Measurements from ENCODE around the gene PLA2G2F. TPM values are rescaled to one million over a fixed set of nuclear protein-coding genes. Genes with fewer than 3 reads are reported as not detected.

Gene PLA2G2F
- total RNA-seq, 4 donors from 2014 or later, result 0.07 TPM; not detected in 3

- Histone ChIP-seq H3K9me3 (no peaks in the 10 kb centered on the region), H3K36me3 (no peaks in the 10 kb centered on the region), H3K27me3 (no peaks in the 10 kb centered on the region), H3K27ac (no peak overlapping the region), H3K4me1 (peaks cover 0 to 11% of the 10 kb centered on the region in 2 donors), H3K4me3 (no peak overlapping the region)
- no peak for DNase-seq
- intact Hi-C loops (cut with DNase I; ENCODE audit: low total_unique reads), result no loop called here
- no peak for TF ChIP-seq POLR2A (IDR thresholded peaks at IDR 0.05)
- no peak for TF ChIP-seq CTCF (IDR thresholded peaks at IDR 0.05)
Observed at GRCh38 chr1:20112279-20113000, 26.7 kb upstream of the PLA2G2F start.

- intact Hi-C loops (cut with DNase I; ENCODE audit: low total_unique reads), result no loop called here
- TF ChIP-seq CTCF (IDR thresholded peaks at IDR 0.05), result no peak
- TF ChIP-seq POLR2A (IDR thresholded peaks at IDR 0.05), result no peak
- Histone ChIP-seq H3K9me3 (no peaks in the 10 kb centered on the region), H3K27ac (no peak overlapping the region), H3K36me3 (no peaks in the 10 kb centered on the region), H3K4me3 (no peak overlapping the region), H3K27me3 (no peaks in the 10 kb centered on the region), H3K4me1 (peaks cover 0 to 3% of the 10 kb centered on the region in 2 donors)
- DNase-seq, result no peak
Observed at GRCh38 chr1:20114021-20114648, 25.0 kb upstream of the PLA2G2F start.

GRCh38 chr1:20115479-20115878 is 23.6 kb upstream of the PLA2G2F start:
- Histone ChIP-seq H3K4me3 (no peak overlapping the region), H3K4me1 (no peaks in the 10 kb centered on the region), H3K27me3 (no peaks in the 10 kb centered on the region), H3K27ac (no peak overlapping the region), H3K36me3 (no peaks in the 10 kb centered on the region), H3K9me3 (no peaks in the 10 kb centered on the region)
- TF ChIP-seq POLR2A (IDR thresholded peaks at IDR 0.05) (no peak), CTCF (IDR thresholded peaks at IDR 0.05) (no peak)
- intact Hi-C loops (cut with DNase I; ENCODE audit: low total_unique reads), result no loop called here
- no peak for DNase-seq

GRCh38 chr1:20115916-20116315 is 23.2 kb upstream of the PLA2G2F start:
- TF ChIP-seq CTCF (IDR thresholded peaks at IDR 0.05) (no peak), POLR2A (IDR thresholded peaks at IDR 0.05) (no peak)
- H3K27ac ChIP-seq, result no peak overlapping the region
- H3K9me3 ChIP-seq, result no peaks in the 10 kb centered on the region
- intact Hi-C loops (cut with DNase I; ENCODE audit: low total_unique reads), result no loop called here
- no peaks in the 10 kb centered on the region for H3K4me1 ChIP-seq
- no peak overlapping the region for H3K4me3 ChIP-seq
- no peaks in the 10 kb centered on the region for H3K27me3 ChIP-seq
- no peaks in the 10 kb centered on the region for H3K36me3 ChIP-seq
- DNase-seq, result no peak

- H3K27ac ChIP-seq, result no peak overlapping the region
- no peaks in the 10 kb centered on the region for H3K36me3 ChIP-seq
- no peaks in the 10 kb centered on the region for H3K9me3 ChIP-seq
- no peak overlapping the region for H3K4me3 ChIP-seq
- TF ChIP-seq CTCF (IDR thresholded peaks at IDR 0.05) (no peak), POLR2A (IDR thresholded peaks at IDR 0.05) (no peak)
- H3K27me3 ChIP-seq, result no peaks in the 10 kb centered on the region
- intact Hi-C loops (cut with DNase I; ENCODE audit: low total_unique reads), result no loop called here
- DNase-seq, result no peak
- H3K4me1 ChIP-seq, result no peaks in the 10 kb centered on the region
Observed at GRCh38 chr1:20117236-20117635, 21.9 kb upstream of the PLA2G2F start.

Data from uterus (tissue), 4 donors.